ENCODE data around the gene USP14.

- TF ChIP-seq CTCF (IDR thresholded peaks at IDR 0.05; ENCODE audit: low read depth, low read length) (no peak), MAX (IDR thresholded peaks at IDR 0.05; ENCODE audit: low read depth, low read length) (no peak)
Observed at GRCh38 chr18:195651-196050, 37.3 kb downstream of the USP14 start.
